ENCODE measurements around the gene AP1AR.

The AP1AR gene

DNA sequence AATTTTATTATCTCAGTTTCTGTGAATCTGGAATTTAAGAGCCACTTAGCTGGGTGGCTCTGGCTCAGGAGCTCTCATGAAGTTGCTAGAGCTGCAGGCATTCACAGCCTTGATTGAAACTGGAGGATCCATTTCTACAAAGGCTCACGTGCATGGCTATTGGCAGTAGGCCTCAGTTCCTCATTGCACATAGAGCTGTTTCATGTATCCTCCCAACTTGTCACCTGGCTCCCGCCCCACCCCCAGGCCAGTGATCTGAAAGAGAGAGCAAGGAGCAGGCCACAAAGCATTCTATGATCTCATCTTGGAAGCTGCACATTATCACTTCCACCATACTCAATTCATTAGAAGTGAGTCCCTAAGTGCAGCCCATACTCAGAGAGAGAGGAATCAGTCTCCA lies 18.5 kb upstream of the AP1AR start:
- Histone ChIP-seq H3F3A (ENCODE audit: insufficient read depth, low read length) (no peaks in the 10 kb centered on the region), H3K9ac (ENCODE audit: low read length) (no peak overlapping the region), H3K9me3 (ENCODE audit: low read length) (no peaks in the 10 kb centered on the region), H2AFZ (ENCODE audit: low read length) (no peak overlapping the region), H3K4me2 (ENCODE audit: low read length) (no peak overlapping the region), H3K9me2 (ENCODE audit: low read depth, low read length) (no peaks in the 10 kb centered on the region), H3K27me3 (ENCODE audit: insufficient read depth, low read length) (no peaks in the 10 kb centered on the region), H3K79me2 (ENCODE audit: insufficient read depth, low read length) (no peaks in the 10 kb centered on the region), H3K27ac (ENCODE audit: low read depth, low read length, poor library complexity, severe bottlenecking) (no peak overlapping the region), H3K4me1 (ENCODE audit: insufficient read depth, low read length, severe bottlenecking) (peaks cover 10% of the 10 kb centered on the region), H4K20me1 (ENCODE audit: insufficient read depth, low read length) (no peaks in the 10 kb centered on the region), H3K36me3 (ENCODE audit: insufficient read depth, low read length) (no peaks in the 10 kb centered on the region), H3K4me3 (ENCODE audit: low read depth, low read length, poor library complexity, severe bottlenecking) (no peak overlapping the region)
- TF ChIP-seq, protein P1, sequence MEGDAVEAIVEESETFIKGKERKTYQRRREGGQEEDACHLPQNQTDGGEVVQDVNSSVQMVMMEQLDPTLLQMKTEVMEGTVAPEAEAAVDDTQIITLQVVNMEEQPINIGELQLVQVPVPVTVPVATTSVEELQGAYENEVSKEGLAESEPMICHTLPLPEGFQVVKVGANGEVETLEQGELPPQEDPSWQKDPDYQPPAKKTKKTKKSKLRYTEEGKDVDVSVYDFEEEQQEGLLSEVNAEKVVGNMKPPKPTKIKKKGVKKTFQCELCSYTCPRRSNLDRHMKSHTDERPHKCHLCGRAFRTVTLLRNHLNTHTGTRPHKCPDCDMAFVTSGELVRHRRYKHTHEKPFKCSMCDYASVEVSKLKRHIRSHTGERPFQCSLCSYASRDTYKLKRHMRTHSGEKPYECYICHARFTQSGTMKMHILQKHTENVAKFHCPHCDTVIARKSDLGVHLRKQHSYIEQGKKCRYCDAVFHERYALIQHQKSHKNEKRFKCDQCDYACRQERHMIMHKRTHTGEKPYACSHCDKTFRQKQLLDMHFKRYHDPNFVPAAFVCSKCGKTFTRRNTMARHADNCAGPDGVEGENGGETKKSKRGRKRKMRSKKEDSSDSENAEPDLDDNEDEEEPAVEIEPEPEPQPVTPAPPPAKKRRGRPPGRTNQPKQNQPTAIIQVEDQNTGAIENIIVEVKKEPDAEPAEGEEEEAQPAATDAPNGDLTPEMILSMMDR (IDR thresholded peaks at IDR 0.05; ENCODE audit: low read length), result no peak
- TF ChIP-seq EZH2 (IDR thresholded peaks at IDR 0.05; ENCODE audit: borderline replicate concordance, low read length), result no peak

DNA sequence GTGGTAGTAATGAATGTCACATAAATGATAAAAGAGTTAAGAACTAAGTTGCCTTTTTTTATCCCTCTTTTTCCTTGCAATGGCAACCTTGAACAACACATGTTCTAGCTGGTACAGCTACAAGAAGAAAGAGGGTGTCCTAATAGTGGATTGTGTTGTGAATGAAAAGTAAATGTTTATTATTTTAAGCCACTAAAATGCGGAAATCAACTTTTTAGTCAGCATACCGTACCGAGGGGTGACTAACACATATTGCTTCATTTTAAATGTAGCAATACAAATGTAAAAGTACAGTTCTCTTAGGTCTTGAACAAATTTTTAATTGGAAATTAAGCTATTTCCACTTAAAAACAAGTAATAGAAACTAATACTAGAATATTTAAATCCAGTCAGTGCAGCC lies 17.7 kb upstream of the AP1AR start:
- no peak overlapping the region for H3K4me2 ChIP-seq (ENCODE audit: low read length)

DNA sequence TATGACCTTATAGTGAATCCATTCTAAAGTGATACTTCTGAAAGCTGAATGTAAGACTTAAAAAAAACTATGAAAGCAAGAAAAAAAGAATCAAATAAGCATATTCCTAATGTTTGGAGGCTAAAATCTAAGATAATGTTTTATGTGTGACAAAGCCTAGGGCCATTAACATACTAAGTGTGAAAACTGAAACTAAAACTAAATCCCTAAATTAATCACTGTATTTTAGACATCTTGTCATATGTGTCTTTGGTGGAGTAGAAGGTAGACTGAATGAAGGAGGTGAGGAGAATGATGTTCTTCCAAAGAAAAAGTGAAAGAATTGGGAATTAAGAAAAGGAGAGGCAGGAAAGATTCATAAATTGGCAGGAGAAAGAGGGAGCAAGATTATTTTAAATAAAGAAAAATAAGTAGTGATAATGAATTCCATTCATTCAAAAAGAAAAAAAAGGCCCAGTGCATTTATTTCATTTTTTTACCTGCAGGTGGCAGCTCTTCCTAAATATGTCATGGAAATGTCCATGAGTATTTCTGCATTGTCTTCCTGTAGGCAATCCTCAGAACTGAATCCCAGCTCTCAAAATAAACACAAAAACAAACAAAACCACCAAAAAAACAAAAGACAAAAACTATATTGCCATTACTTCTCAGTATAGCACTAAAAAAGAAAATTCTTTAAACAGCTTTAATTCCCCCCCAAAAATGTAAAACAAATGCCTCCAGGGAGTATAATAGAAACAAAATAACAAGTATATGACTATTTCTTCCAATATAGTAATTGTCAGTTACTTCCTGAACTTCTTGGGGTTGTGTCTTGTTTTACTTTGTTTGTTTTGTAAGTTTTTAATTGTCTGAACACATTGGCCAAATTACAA lies 17.0 kb upstream of the AP1AR start:
- H3K4me2 ChIP-seq (ENCODE audit: low read length), result no peak overlapping the region

More for the DNA sequence above, 17.7 kb upstream of the AP1AR start:
- peaks cover 10% of the 10 kb centered on the region for H3K4me1 ChIP-seq (ENCODE audit: insufficient read depth, low read length, severe bottlenecking)
- no peaks in the 10 kb centered on the region for H3K36me3 ChIP-seq (ENCODE audit: insufficient read depth, low read length)
- H3K4me3 ChIP-seq (ENCODE audit: low read depth, low read length, poor library complexity, severe bottlenecking), result no peak overlapping the region
- no peaks in the 10 kb centered on the region for H3K27me3 ChIP-seq (ENCODE audit: insufficient read depth, low read length)
- no peaks in the 10 kb centered on the region for H3F3A ChIP-seq (ENCODE audit: insufficient read depth, low read length)
- H2AFZ ChIP-seq (ENCODE audit: low read length), result peak overlapping the region; percentile 34; the same call in 1 of the 2 replicates
- H4K20me1 ChIP-seq (ENCODE audit: insufficient read depth, low read length), result no peaks in the 10 kb centered on the region
- H3K79me2 ChIP-seq (ENCODE audit: insufficient read depth, low read length), result no peaks in the 10 kb centered on the region
- H3K9me2 ChIP-seq (ENCODE audit: low read depth, low read length), result no peaks in the 10 kb centered on the region
- no peak overlapping the region for H3K9ac ChIP-seq (ENCODE audit: low read length)
- no peaks in the 10 kb centered on the region for H3K9me3 ChIP-seq (ENCODE audit: low read length)
- H3K27ac ChIP-seq (ENCODE audit: low read depth, low read length, poor library complexity, severe bottlenecking), result no peak overlapping the region
- no peak for TF ChIP-seq EZH2 (IDR thresholded peaks at IDR 0.05; ENCODE audit: borderline replicate concordance, low read length)
- TF ChIP-seq, protein P1 (IDR thresholded peaks at IDR 0.05; ENCODE audit: low read length), result no peak

More for the DNA sequence above, 17.0 kb upstream of the AP1AR start:
- H3K36me3 ChIP-seq (ENCODE audit: insufficient read depth, low read length), result no peaks in the 10 kb centered on the region
- no peaks in the 10 kb centered on the region for H3F3A ChIP-seq (ENCODE audit: insufficient read depth, low read length)
- H3K4me1 ChIP-seq (ENCODE audit: insufficient read depth, low read length, severe bottlenecking), result peaks cover 10% of the 10 kb centered on the region
- H3K79me2 ChIP-seq (ENCODE audit: insufficient read depth, low read length), result no peaks in the 10 kb centered on the region
- H3K9me3 ChIP-seq (ENCODE audit: low read length), result no peaks in the 10 kb centered on the region
- no peak overlapping the region for H3K9ac ChIP-seq (ENCODE audit: low read length)
- no peaks in the 10 kb centered on the region for H3K27me3 ChIP-seq (ENCODE audit: insufficient read depth, low read length)
- H3K9me2 ChIP-seq (ENCODE audit: low read depth, low read length), result no peaks in the 10 kb centered on the region
- no peak overlapping the region for H2AFZ ChIP-seq (ENCODE audit: low read length)
- TF ChIP-seq, protein P1 (IDR thresholded peaks at IDR 0.05; ENCODE audit: low read length), result peak; percentile 48
- no peak for TF ChIP-seq EZH2 (IDR thresholded peaks at IDR 0.05; ENCODE audit: borderline replicate concordance, low read length)
- H3K27ac ChIP-seq (ENCODE audit: low read depth, low read length, poor library complexity, severe bottlenecking), result no peak overlapping the region
- H3K4me3 ChIP-seq (ENCODE audit: low read depth, low read length, poor library complexity, severe bottlenecking), result no peak overlapping the region
- no peaks in the 10 kb centered on the region for H4K20me1 ChIP-seq (ENCODE audit: insufficient read depth, low read length)

All from OCI-LY1 (cell line).